Stimulated activated naive CD8-positive, alpha-beta T cell treated with anti-CD3 and anti-CD28 coated beads, Interleukin-15, Interleukin-2, amounts not matched to agents 100 ng/mL and 50 ng/mL, for 24 hours (primary cell): ENCODE results near the gene MYO1E.

ENCODE experiments used
- H3K27ac Mint-ChIP-seq: one replicate; pipeline ENCODE4 v1.8.0; 2021; ENCODE audit warnings: mild to moderate bottlenecking, mixed read lengths
- H3K27me3 Mint-ChIP-seq: one replicate; pipeline ENCODE4 v1.8.0; 2021; ENCODE audit warnings: mixed read lengths
- H3K36me3 Mint-ChIP-seq: one replicate; pipeline ENCODE4 v1.8.0; 2021; ENCODE audit warnings: low read depth, mixed read lengths
- H3K4me1 Mint-ChIP-seq: one replicate; pipeline ENCODE4 v1.8.0; 2021; ENCODE audit warnings: low read depth, mixed read lengths
- H3K4me3 Mint-ChIP-seq: one replicate; pipeline ENCODE4 v1.8.0; 2021; ENCODE audit warnings: mild to moderate bottlenecking, mixed read lengths
- H3K9me3 Mint-ChIP-seq: one replicate; pipeline ENCODE4 v1.8.0; 2021; ENCODE audit warnings: mixed read lengths

The MYO1E gene

GRCh38 chr15:59268852-59269407 lies 103.7 kb downstream of the MYO1E start:
- peak overlapping the region; percentile 36 for H3K27ac Mint-ChIP-seq
- H3K36me3 Mint-ChIP-seq: no peaks in the 10 kb centered on the region
- peaks cover 18% of the 10 kb centered on the region for H3K4me1 Mint-ChIP-seq
- no peaks in the 10 kb centered on the region for H3K9me3 Mint-ChIP-seq
- peaks cover 4% of the 10 kb centered on the region for H3K27me3 Mint-ChIP-seq
- no peak overlapping the region for H3K4me3 Mint-ChIP-seq

- Mint-ChIP-seq H3K27ac (peak overlapping the region; percentile 36), H3K9me3 (no peaks in the 10 kb centered on the region), H3K4me3 (no peak overlapping the region), H3K27me3 (peaks cover 4% of the 10 kb centered on the region), H3K36me3 (no peaks in the 10 kb centered on the region), H3K4me1 (peaks cover 12% of the 10 kb centered on the region)
Measured at GRCh38 chr15:59268168-59268851, 104.4 kb downstream of the MYO1E start.

GRCh38 chr15:59266028-59266427 lies 106.6 kb downstream of the MYO1E start:
- H3K36me3 Mint-ChIP-seq: no peaks in the 10 kb centered on the region
- no peak overlapping the region for H3K4me3 Mint-ChIP-seq
- H3K27me3 Mint-ChIP-seq: peaks cover 4% of the 10 kb centered on the region
- no peak overlapping the region for H3K27ac Mint-ChIP-seq
- no peaks in the 10 kb centered on the region for H3K9me3 Mint-ChIP-seq
- H3K4me1 Mint-ChIP-seq: peaks cover 6% of the 10 kb centered on the region

- Mint-ChIP-seq H3K9me3 (no peaks in the 10 kb centered on the region), H3K4me1 (peaks cover 32% of the 10 kb centered on the region), H3K36me3 (no peaks in the 10 kb centered on the region), H3K4me3 (no peak overlapping the region), H3K27ac (no peak overlapping the region), H3K27me3 (no peaks in the 10 kb centered on the region)
Measured at GRCh38 chr15:59262316-59262715, 110.4 kb downstream of the MYO1E start.

- Mint-ChIP-seq H3K4me3 (no peak overlapping the region), H3K9me3 (no peaks in the 10 kb centered on the region), H3K4me1 (peaks cover 53% of the 10 kb centered on the region)
Measured at GRCh38 chr15:59260090-59260489, 112.6 kb downstream of the MYO1E start.

GRCh38 chr15:59259137-59259943 lies 113.3 kb downstream of the MYO1E start:
- H3K4me1 Mint-ChIP-seq: peaks cover 55% of the 10 kb centered on the region
- peak overlapping the region; percentile 53 for H3K4me3 Mint-ChIP-seq
- H3K27ac Mint-ChIP-seq: peak overlapping the region; percentile 97
- H3K27me3 Mint-ChIP-seq: no peaks in the 10 kb centered on the region
- H3K36me3 Mint-ChIP-seq: peaks cover 9% of the 10 kb centered on the region
- H3K9me3 Mint-ChIP-seq: no peaks in the 10 kb centered on the region

More at GRCh38 chr15:59260090-59260489, 112.6 kb downstream of the MYO1E start:
- peaks cover 9% of the 10 kb centered on the region for H3K36me3 Mint-ChIP-seq
- H3K27ac Mint-ChIP-seq: peak overlapping the region; percentile 97
- no peaks in the 10 kb centered on the region for H3K27me3 Mint-ChIP-seq

GRCh38 chr15:59258317-59258716 lies 114.4 kb downstream of the MYO1E start:
- H3K27ac Mint-ChIP-seq: peak overlapping the region; percentile 97
- no peak overlapping the region for H3K4me3 Mint-ChIP-seq
- H3K4me1 Mint-ChIP-seq: peaks cover 57% of the 10 kb centered on the region
- no peaks in the 10 kb centered on the region for H3K9me3 Mint-ChIP-seq
- peaks cover 9% of the 10 kb centered on the region for H3K36me3 Mint-ChIP-seq
- H3K27me3 Mint-ChIP-seq: no peaks in the 10 kb centered on the region

- Mint-ChIP-seq H3K36me3 (peaks cover 12% of the 10 kb centered on the region), H3K4me3 (no peak overlapping the region), H3K27me3 (no peaks in the 10 kb centered on the region), H3K27ac (peak overlapping the region; percentile 82), H3K9me3 (no peaks in the 10 kb centered on the region), H3K4me1 (peaks cover 64% of the 10 kb centered on the region)
Measured at GRCh38 chr15:59257140-59257539, 115.5 kb downstream of the MYO1E start.

- Mint-ChIP-seq H3K4me1 (peaks cover 65% of the 10 kb centered on the region), H3K27me3 (no peaks in the 10 kb centered on the region), H3K27ac (peak overlapping the region; percentile 82), H3K9me3 (no peaks in the 10 kb centered on the region), H3K36me3 (peaks cover 12% of the 10 kb centered on the region), H3K4me3 (no peak overlapping the region)
Measured at GRCh38 chr15:59256482-59256881, 116.2 kb downstream of the MYO1E start.

GRCh38 chr15:59255680-59256336 lies 116.9 kb downstream of the MYO1E start:
- Mint-ChIP-seq H3K27me3 (no peaks in the 10 kb centered on the region), H3K27ac (peak overlapping the region; percentile 93), H3K36me3 (peaks cover 12% of the 10 kb centered on the region), H3K4me3 (peak overlapping the region; percentile 55), H3K9me3 (no peaks in the 10 kb centered on the region), H3K4me1 (peaks cover 72% of the 10 kb centered on the region)

GRCh38 chr15:59252137-59252536 lies 120.5 kb downstream of the MYO1E start:
- Mint-ChIP-seq H3K36me3 (peaks cover 12% of the 10 kb centered on the region), H3K4me1 (peaks cover 68% of the 10 kb centered on the region), H3K9me3 (no peaks in the 10 kb centered on the region), H3K27me3 (no peaks in the 10 kb centered on the region), H3K4me3 (no peak overlapping the region), H3K27ac (no peak overlapping the region)

GRCh38 chr15:59251001-59251845 lies 121.4 kb downstream of the MYO1E start:
- H3K27ac Mint-ChIP-seq: peak overlapping the region; percentile 82
- H3K9me3 Mint-ChIP-seq: no peaks in the 10 kb centered on the region
- H3K4me1 Mint-ChIP-seq: peaks cover 59% of the 10 kb centered on the region
- H3K36me3 Mint-ChIP-seq: peaks cover 12% of the 10 kb centered on the region
- H3K4me3 Mint-ChIP-seq: peak overlapping the region; percentile 61
- H3K27me3 Mint-ChIP-seq: no peaks in the 10 kb centered on the region

- Mint-ChIP-seq H3K27me3 (no peaks in the 10 kb centered on the region), H3K9me3 (no peaks in the 10 kb centered on the region), H3K36me3 (peaks cover 3% of the 10 kb centered on the region), H3K27ac (peak overlapping the region; percentile 82), H3K4me1 (peaks cover 49% of the 10 kb centered on the region), H3K4me3 (no peak overlapping the region)
Measured at GRCh38 chr15:59250249-59250648, 122.4 kb downstream of the MYO1E start.

- no peak overlapping the region for H3K4me3 Mint-ChIP-seq
- H3K27ac Mint-ChIP-seq: peak overlapping the region; percentile 82
- H3K27me3 Mint-ChIP-seq: no peaks in the 10 kb centered on the region
- peaks cover 3% of the 10 kb centered on the region for H3K36me3 Mint-ChIP-seq
- peaks cover 51% of the 10 kb centered on the region for H3K4me1 Mint-ChIP-seq
- H3K9me3 Mint-ChIP-seq: no peaks in the 10 kb centered on the region
Measured at GRCh38 chr15:59249816-59250215, 122.9 kb downstream of the MYO1E start.
